Lower lobe of right lung (tissue), 2 donors: ENCODE results near the gene PHF11. TPM values are rescaled to one million over a fixed set of nuclear protein-coding genes. Genes with fewer than 3 reads are reported as not detected.

Experiments
- ATAC-seq, 2 donors: fragments of 200-7000 bp; cut with Tn5 transposase; one replicate each; pipeline ENCODE4 v1.9.1; 2020 to 2022; ENCODE audit warnings: mild to moderate bottlenecking in 2 of 2, moderate library complexity in 2 of 2
- DNase-seq: peaks from one replicate; pipeline ENCODE4 v3.0.0-alpha.2; 2020
- H3K27ac ChIP-seq: fragments of 200-600 bp; one replicate; pipeline ENCODE4 v1.8.0; 2022
- H3K27me3 ChIP-seq: fragments of 200-600 bp; one replicate; pipeline ENCODE4 v1.8.0; 2022; ENCODE audit warnings: low read depth
- H3K36me3 ChIP-seq: fragments of 200-600 bp; one replicate; pipeline ENCODE4 v1.8.0; 2022; ENCODE audit warnings: mild to moderate bottlenecking
- H3K4me1 ChIP-seq: fragments of 200-600 bp; one replicate; pipeline ENCODE4 v1.8.0; 2022
- H3K4me3 ChIP-seq: fragments of 200-600 bp; one replicate; pipeline ENCODE4 v1.8.0; 2022; ENCODE audit warnings: mild to moderate bottlenecking
- H3K9me3 ChIP-seq: fragments of 200-600 bp; one replicate; pipeline ENCODE4 v1.8.0; 2022
- intact Hi-C: fragments of 100-400 bp; cut with DNase I; formaldehyde crosslinking; loops from one replicate; pipeline ENCODE4 v1.11.0; 2022
- total RNA-seq: library from RNA; stranded (reverse); fragmentation: NEBNext Ultra II Directional; extraction: Animal tissue kit (Norgen Biotek cat#: 25700); gene quantifications from one replicate; pipeline ENCODE4 v1.2.1, GENCODE V29; 2021
- TF ChIP-seq, protein P1 (sequence below): fragments of 200-600 bp; IDR thresholded peaks from one replicate; pipeline ENCODE4 v1.8.0; 2022; ENCODE audit warnings: antibody characterized with exemption, mild to moderate bottlenecking
- donor health status: DM: no; HTN: yes; CAD: no; lungs with severe emphysema.

The PHF11 gene
- total RNA-seq, 1 donor from 2014 or later = 59.8 TPM

DNA sequence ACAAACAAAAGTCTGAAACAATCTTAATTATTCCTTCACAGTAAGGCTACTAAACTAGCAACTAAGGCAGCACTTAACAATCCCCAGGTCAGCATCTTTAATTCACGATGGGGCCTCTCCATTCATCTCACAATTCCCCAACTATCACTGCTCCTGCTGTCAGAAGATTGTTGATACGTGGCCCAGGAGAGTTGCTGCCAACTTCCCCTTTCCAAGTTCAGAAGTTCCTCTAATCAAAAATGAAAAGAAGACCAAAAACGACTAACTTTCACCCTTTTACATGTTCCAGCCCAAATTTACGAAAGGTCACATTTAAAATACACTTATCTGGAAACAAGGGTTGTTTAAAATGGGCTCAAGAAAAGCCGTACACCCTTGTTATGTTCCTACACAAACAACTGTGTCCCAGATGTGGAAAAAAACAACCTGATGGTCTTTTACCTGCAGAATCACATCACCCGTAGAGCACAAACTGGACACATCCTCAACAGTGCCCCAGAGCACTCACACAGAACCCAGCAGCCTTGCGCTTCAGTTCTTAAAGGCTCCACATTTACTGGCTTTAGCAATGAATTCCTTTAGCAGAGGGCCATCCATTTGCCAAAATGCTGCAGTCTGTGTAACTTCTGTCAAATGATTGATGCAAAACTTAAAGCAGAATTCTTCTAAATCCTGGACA lies 38.0 kb downstream of the PHF11 start:
- no peaks in the 10 kb centered on the region for H3K9me3 ChIP-seq
- ATAC-seq = no peak
- H3K27me3 ChIP-seq = no peaks in the 10 kb centered on the region
- DNase-seq = no peak
- H3K4me3 ChIP-seq = no peak overlapping the region
- intact Hi-C loops = loop anchor here (5.0 kb wide), 1 partner anchor 84 kb away; no protein-coding TSS in a partner anchor
- peaks cover 26% of the 10 kb centered on the region for H3K36me3 ChIP-seq
- TF ChIP-seq, protein P1, sequence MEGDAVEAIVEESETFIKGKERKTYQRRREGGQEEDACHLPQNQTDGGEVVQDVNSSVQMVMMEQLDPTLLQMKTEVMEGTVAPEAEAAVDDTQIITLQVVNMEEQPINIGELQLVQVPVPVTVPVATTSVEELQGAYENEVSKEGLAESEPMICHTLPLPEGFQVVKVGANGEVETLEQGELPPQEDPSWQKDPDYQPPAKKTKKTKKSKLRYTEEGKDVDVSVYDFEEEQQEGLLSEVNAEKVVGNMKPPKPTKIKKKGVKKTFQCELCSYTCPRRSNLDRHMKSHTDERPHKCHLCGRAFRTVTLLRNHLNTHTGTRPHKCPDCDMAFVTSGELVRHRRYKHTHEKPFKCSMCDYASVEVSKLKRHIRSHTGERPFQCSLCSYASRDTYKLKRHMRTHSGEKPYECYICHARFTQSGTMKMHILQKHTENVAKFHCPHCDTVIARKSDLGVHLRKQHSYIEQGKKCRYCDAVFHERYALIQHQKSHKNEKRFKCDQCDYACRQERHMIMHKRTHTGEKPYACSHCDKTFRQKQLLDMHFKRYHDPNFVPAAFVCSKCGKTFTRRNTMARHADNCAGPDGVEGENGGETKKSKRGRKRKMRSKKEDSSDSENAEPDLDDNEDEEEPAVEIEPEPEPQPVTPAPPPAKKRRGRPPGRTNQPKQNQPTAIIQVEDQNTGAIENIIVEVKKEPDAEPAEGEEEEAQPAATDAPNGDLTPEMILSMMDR = no peak
- no peak overlapping the region for H3K27ac ChIP-seq
- no peaks in the 10 kb centered on the region for H3K4me1 ChIP-seq

DNA sequence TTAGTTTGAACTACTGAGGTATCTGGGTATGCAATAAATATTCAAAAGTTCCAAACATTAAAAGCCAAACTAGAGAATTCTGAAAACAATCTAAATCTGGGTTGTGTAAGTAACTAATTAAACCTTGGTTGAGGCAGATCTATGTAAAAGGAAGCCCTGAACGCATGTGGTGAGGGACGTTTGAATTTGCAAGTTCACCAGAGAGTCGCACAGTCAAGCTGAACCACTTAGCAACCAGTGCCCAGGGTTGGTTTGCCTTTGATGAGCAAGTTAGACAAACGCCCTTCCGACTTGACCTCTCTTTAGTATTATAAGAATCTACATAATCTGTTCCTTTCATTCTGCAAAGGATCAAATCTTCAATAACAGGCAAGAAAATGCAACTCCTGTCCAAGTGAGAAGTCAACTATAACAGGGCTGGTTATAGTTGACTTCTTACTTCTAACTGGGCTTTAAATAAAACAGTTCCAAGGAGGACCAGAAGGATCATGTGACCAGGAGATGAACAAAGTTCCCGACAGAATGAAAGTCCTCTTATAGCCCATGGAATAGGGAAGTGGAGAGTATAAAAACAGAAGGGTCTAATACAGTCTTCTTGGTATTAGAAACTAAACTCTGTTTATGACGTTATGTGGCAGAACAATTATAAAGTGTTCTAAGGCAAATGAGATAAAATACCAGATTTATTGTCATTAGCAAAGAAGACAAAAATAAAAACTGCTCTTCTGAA lies 40.6 kb downstream of the PHF11 start:
- Histone ChIP-seq H3K4me3 (no peak overlapping the region), H3K27ac (no peak overlapping the region), H3K36me3 (peaks cover 34% of the 10 kb centered on the region), H3K9me3 (no peaks in the 10 kb centered on the region), H3K27me3 (no peaks in the 10 kb centered on the region), H3K4me1 (peaks cover 8% of the 10 kb centered on the region)
- ATAC-seq = no peak
- DNase-seq = no peak
- TF ChIP-seq, protein P1 = no peak
- intact Hi-C loops = no loop called here

DNA sequence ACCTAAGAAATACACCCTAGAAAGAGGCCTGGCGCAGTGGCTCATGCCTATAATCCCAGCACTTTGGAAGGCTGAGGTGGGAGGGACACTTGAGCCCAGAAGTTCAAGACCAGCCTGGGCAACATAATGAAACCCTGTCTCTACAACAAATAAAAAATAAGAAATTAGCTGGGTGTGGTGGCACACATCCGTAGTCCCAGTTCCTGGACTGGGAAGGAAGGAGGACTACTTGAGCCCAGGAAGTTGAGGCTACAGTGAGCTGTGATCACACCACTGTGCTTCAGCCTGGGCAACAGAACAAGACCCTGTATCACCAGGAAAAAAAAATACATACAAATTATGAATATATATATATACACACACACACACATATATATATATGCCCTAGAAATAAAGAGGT lies 42.7 kb downstream of the PHF11 start:
- TF ChIP-seq, protein P1 = no peak
- H3K27me3 ChIP-seq = no peaks in the 10 kb centered on the region
- no peaks in the 10 kb centered on the region for H3K9me3 ChIP-seq
- peaks cover 8% of the 10 kb centered on the region for H3K4me1 ChIP-seq
- intact Hi-C loops = no loop called here
- H3K27ac ChIP-seq = no peak overlapping the region
- H3K4me3 ChIP-seq = no peak overlapping the region
- peaks cover 49% of the 10 kb centered on the region for H3K36me3 ChIP-seq
- DNase-seq = no peak
- ATAC-seq = no peak

DNA sequence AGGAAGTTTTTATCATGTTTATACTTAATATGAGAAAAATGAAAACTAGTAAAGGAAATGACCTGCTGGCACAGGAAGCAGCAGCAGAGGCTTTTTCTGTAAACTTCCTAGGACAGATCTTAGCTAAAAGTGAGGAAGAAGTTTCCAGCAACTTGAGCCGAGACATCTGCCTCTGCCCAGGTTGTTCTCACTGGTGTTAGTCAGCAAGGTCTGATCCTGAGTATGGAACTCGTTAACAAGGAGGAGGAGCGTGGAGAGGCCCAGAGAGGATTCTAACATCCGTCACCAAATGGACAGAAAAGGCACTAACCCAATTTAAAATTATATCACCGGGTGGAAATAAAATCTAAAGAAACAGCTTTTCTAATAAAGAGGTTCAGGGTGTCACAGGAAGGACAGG lies 43.6 kb downstream of the PHF11 start:
- no peak overlapping the region for H3K27ac ChIP-seq
- no peak for DNase-seq
- no peaks in the 10 kb centered on the region for H3K27me3 ChIP-seq
- intact Hi-C loops = no loop called here
- H3K4me3 ChIP-seq = no peak overlapping the region
- H3K36me3 ChIP-seq = peaks cover 49% of the 10 kb centered on the region
- H3K4me1 ChIP-seq = peaks cover 8% of the 10 kb centered on the region
- no peak for ATAC-seq
- TF ChIP-seq, protein P1 = no peak
- H3K9me3 ChIP-seq = no peaks in the 10 kb centered on the region

DNA sequence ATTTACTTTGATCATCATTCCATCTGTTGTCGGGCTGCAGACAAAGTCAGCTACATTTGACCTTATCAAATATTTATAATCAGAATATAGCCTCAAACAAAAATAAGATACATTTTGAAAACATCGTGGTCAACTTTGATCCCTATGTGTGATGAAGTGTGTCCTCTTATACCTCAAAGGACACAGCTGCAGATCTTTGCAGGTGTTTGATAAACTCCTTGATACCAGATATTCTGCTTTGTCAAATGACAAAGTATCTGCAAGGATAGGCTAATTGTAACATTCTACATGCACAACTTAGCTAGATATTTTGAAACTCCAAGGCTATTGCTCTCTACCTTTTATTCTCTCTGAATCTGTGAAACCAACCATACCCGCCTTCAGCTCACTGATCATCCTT lies 44.0 kb downstream of the PHF11 start:
- H3K27me3 ChIP-seq = no peaks in the 10 kb centered on the region
- H3K4me3 ChIP-seq = no peak overlapping the region
- no peak for DNase-seq
- peak overlapping the region; percentile 39 for H3K27ac ChIP-seq
- ATAC-seq = no peak
- intact Hi-C loops = no loop called here
- no peaks in the 10 kb centered on the region for H3K9me3 ChIP-seq
- H3K4me1 ChIP-seq = peaks cover 8% of the 10 kb centered on the region
- H3K36me3 ChIP-seq = peaks cover 49% of the 10 kb centered on the region
- TF ChIP-seq, protein P1 = no peak
